Stomach (tissue), 4 donors: ENCODE data around the gene TMEM119.
"Not testable (repeated sequence)": the region's sequence is repeated elsewhere in the genome, so short reads cannot be mapped to it uniquely, and the experiment has no call there.

ENCODE experiments used
- CTCF ChIP-seq, 7 experiments: fragments of 450-650 bp in 4 of 7; fragments of 200-600 bp in 3 of 7; sonication (generic) in 3 of 7; IDR thresholded peaks; one replicate each; pipeline ENCODE4 v1.5.1; 2016 to 2019; ENCODE audit warnings: antibody characterized with exemption in 7 of 7, control low read depth in 2 of 7, mild to moderate bottlenecking in 1 of 7
- EP300 ChIP-seq: sonication (generic); formaldehyde crosslinking; IDR thresholded peaks from one replicate; pipeline ENCODE4 v1.6.1; 2017; ENCODE audit warnings: antibody characterized with exemption
- POLR2A ChIP-seq, 4 donors: fragments of 450-650 bp; IDR thresholded peaks; one replicate each; pipeline ENCODE4 v1.6.1; 2016; ENCODE audit warnings: antibody characterized with exemption in 4 of 4, control low read depth in 2 of 4, mild to moderate bottlenecking in 1 of 4, moderate library complexity in 1 of 4

- not testable (repeated sequence) for TF ChIP-seq POLR2A (IDR thresholded peaks at IDR 0.05); CTCF (IDR thresholded peaks at IDR 0.05); EP300
Observed at GRCh38 chr12:108618953-108619274, 21.0 kb upstream of the TMEM119 start.
